NB4 (cell line): ENCODE data around the gene DGKK.

Source experiments
- DNase-seq: peaks from one replicate; pipeline ENCODE4 v3.0.0; 2010; ENCODE audit warnings: low read depth
- H3K4me3 ChIP-seq: one replicate; pipeline ENCODE4 v1.5.1; 2011; ENCODE audit warnings: mild to moderate bottlenecking, low read depth, low read length, moderate library complexity
- MYC ChIP-seq: IDR thresholded peaks from 2 replicates; pipeline ENCODE4 v1.6.1; 2011; ENCODE audit warnings: low read depth, low read length
- POLR2A ChIP-seq: IDR thresholded peaks from 2 replicates; pipeline ENCODE4 v1.6.1; 2011; ENCODE audit warnings: mild to moderate bottlenecking; ENCODE audit not compliant: insufficient read length; ENCODE audit errors: extremely low read depth
- TF ChIP-seq, protein P1 (sequence below): IDR thresholded peaks from 2 replicates; pipeline ENCODE4 v1.6.1; 2011; ENCODE audit warnings: low read depth, low read length
- TF ChIP-seq, protein P2 (sequence below): IDR thresholded peaks from one replicate; pipeline ENCODE4 v1.5.1; 2012; ENCODE audit warnings: low read depth, low read length

The DGKK gene

DNA sequence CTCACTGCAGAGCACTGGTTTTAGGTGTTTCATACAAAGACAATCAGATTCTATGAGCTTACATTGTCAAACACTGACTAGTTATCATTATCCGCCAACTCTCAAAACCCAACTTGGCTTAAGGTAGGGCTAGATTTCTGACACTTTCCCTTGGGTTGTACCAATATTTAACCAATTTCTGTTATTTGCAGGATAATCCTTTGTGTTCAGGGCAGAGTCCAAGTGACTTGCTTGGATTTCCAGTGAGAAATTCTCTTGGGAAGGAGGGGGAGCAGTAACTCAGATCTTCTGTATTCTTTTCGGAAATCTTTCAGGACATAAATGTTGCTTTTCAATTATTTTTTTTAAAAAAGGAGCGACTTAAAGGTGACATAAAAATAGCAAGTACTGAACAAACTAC lies 23.1 kb downstream of the DGKK start:
- TF ChIP-seq, protein P1, sequence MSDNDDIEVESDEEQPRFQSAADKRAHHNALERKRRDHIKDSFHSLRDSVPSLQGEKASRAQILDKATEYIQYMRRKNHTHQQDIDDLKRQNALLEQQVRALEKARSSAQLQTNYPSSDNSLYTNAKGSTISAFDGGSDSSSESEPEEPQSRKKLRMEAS, result no peak
- no peak for TF ChIP-seq POLR2A
- no peak for TF ChIP-seq MYC
- TF ChIP-seq, protein P2, sequence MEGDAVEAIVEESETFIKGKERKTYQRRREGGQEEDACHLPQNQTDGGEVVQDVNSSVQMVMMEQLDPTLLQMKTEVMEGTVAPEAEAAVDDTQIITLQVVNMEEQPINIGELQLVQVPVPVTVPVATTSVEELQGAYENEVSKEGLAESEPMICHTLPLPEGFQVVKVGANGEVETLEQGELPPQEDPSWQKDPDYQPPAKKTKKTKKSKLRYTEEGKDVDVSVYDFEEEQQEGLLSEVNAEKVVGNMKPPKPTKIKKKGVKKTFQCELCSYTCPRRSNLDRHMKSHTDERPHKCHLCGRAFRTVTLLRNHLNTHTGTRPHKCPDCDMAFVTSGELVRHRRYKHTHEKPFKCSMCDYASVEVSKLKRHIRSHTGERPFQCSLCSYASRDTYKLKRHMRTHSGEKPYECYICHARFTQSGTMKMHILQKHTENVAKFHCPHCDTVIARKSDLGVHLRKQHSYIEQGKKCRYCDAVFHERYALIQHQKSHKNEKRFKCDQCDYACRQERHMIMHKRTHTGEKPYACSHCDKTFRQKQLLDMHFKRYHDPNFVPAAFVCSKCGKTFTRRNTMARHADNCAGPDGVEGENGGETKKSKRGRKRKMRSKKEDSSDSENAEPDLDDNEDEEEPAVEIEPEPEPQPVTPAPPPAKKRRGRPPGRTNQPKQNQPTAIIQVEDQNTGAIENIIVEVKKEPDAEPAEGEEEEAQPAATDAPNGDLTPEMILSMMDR, result no peak
- no peak overlapping the region for H3K4me3 ChIP-seq
- no peak for DNase-seq

DNA sequence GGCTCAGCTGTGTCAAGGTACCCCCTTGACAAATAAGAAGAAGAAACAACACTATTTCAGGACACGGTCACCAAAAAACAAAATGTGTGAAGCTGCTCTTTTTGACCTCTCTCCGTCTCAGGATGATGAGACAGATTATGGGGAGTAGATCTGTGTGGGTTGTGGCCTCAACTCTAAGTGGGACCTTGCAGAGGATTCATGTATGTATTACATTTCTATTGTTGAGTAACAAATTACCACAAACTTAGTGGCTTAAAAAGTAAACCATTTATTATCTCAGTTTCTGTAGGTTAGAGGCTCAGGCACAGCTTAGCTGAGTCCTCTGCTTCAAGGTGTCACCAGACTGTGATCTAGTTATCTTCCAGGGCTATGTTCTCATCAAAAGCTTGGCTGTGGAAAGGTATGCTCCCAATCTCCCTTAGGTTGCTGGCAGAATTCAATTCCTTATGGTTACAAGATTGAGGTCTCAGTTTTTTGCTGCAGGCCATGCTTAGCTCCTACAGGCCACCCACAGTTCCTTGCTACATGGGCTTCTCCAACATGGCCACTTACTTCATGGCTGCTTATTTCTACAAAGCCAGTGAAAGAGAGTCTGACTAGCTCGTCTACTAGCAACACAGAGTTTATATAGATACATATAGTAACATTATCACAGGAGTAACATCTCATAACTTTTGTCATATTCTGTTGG lies 28.1 kb downstream of the DGKK start:
- DNase-seq, result no peak
- TF ChIP-seq, protein P2, result no peak
- no peak overlapping the region for H3K4me3 ChIP-seq

DNA sequence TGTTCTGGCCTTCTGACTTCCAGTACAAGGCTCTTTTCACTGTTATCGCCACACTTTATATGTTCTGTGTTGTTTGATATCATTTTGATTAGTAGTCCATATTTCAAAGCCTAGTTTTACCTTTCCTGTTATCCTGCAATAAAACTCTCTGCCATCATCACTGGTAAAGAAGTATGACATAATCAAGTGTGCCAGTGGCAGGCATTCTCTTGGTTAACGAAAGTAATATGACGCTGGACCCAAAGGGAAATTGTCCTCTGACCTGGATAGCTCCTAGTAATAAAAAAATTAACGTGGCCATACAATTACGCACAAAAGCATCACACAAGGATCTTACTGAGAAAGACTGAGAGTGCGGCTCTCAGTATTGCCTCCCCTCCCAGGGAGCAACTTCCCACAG lies 33.8 kb downstream of the DGKK start:
- H3K4me3 ChIP-seq, result no peak overlapping the region
- no peak for DNase-seq
- TF ChIP-seq MYC, result no peak
- TF ChIP-seq, protein P1, result no peak
- TF ChIP-seq, protein P2, result no peak
- no peak for TF ChIP-seq POLR2A

- peak; percentile 2 for DNase-seq
These were observed 37.8 kb downstream of the DGKK start for GRCh38 chrX:50432829-50433289.

DNA sequence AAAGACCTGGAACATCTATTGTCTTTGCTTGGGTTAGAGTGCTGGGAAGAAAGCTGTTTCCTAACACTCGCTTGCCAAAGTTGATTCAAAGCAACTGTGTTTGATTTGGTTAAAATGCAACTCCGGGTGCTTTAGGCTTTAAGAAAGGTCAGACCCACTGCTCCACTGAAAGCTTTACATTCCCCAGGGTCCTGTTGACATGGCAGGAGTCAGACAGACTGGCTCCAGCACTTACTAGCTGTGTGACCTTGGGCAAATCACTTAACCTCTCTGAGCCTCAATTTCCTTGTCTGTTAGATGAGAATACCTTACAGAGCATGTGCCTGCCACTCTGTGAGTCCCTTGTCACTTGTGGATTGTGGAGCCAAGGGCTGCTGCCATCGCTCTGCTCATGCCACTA lies 39.0 kb downstream of the DGKK start:
- TF ChIP-seq POLR2A (no peak), MYC (no peak)
- TF ChIP-seq, protein P1, result no peak
- TF ChIP-seq, protein P2, result no peak
- DNase-seq, result peak; percentile 1
- H3K4me3 ChIP-seq, result no peak overlapping the region

More at GRCh38 chrX:50432829-50433289, 37.8 kb downstream of the DGKK start:
- H3K4me3 ChIP-seq, result no peak overlapping the region
- TF ChIP-seq, protein P1, result no peak
- TF ChIP-seq MYC (no peak), POLR2A (no peak)
- TF ChIP-seq, protein P2, result no peak
